Body of pancreas (tissue), 4 donors: ENCODE measurements around the gene LCN9. TPM values are rescaled to one million over a fixed set of nuclear protein-coding genes. Genes with fewer than 3 reads are reported as not detected.

Source experiments
- ATAC-seq: fragments of 150-250 bp; one replicate; pipeline ENCODE4 v1.9.1; 2016
- DNase-seq, 4 donors: peaks; one replicate each; pipeline ENCODE4 v3.0.0-alpha.2; 2019
- H3K27ac ChIP-seq, 4 donors: fragments of 200-600 bp; sonication (generic); 1 replicate in 3 of 4; 2 replicates in 1 of 4; pipeline versions ENCODE4 v1.5.1 to v1.6.1; 2016 to 2019; ENCODE audit warnings: mild to moderate bottlenecking in 1 of 4, mixed read lengths in 1 of 4, moderate library complexity in 1 of 4
- H3K27me3 ChIP-seq, 2 donors: fragments of 200-600 bp; sonication (generic); one replicate each; pipeline ENCODE4 v1.6.0; 2016; ENCODE audit warnings: mild to moderate bottlenecking in 1 of 2
- H3K36me3 ChIP-seq, 2 donors: fragments of 200-600 bp; sonication (generic); replicated peaks in 1 of 2; 2 replicates each; pipeline ENCODE4 v1.5.1; 2016; ENCODE audit warnings: low read depth in 2 of 2; ENCODE audit not compliant: insufficient read depth in 1 of 2
- H3K4me1 ChIP-seq: fragments of 200-600 bp; sonication (generic); one replicate; pipeline ENCODE4 v1.6.0; 2016
- H3K4me3 ChIP-seq, 2 donors: fragments of 200-600 bp; sonication (generic); 1 replicate in 1 of 2; 2 replicates in 1 of 2; pipeline ENCODE4 v1.5.1; 2016 to 2019
- H3K9me3 ChIP-seq, 3 donors: fragments of 200-600 bp; sonication (generic); 1 replicate in 2 of 3; 2 replicates in 1 of 3; pipeline ENCODE4 v1.5.1; 2016
- CTCF ChIP-seq, 7 experiments: fragments of 450-650 bp in 4 of 7; fragments of 200-600 bp in 3 of 7; sonication (generic) in 3 of 7; IDR thresholded peaks; one replicate each; pipeline ENCODE4 v1.5.1; 2016 to 2019; ENCODE audit warnings: antibody characterized with exemption in 7 of 7
- POLR2A ChIP-seq, 3 donors: fragments of 450-650 bp; IDR thresholded peaks; one replicate each; pipeline ENCODE4 v1.6.1; 2016; ENCODE audit warnings: antibody characterized with exemption in 3 of 3, mild to moderate bottlenecking in 2 of 3
- WGBS, 2 donors: methylation state at CpG; one replicate each; pipeline ENCODE4 v1.1.5; 2017; 5-methylcytosine and 5-hydroxymethylcytosine counted together
- intact Hi-C: fragments of 100-400 bp; cut with DNase I; formaldehyde crosslinking; loops from one replicate; pipeline ENCODE4 v1.15.1; 2023
- total RNA-seq, 2 donors: library from RNA; depleted of rRNA; stranded (reverse); fragments of >200 nt; gene quantifications; one replicate each; pipeline ENCODE4 v1.1.0, GENCODE V29; 2016

Gene LCN9
- total RNA-seq, 2 donors from 2014 or later, result not detected

DNA sequence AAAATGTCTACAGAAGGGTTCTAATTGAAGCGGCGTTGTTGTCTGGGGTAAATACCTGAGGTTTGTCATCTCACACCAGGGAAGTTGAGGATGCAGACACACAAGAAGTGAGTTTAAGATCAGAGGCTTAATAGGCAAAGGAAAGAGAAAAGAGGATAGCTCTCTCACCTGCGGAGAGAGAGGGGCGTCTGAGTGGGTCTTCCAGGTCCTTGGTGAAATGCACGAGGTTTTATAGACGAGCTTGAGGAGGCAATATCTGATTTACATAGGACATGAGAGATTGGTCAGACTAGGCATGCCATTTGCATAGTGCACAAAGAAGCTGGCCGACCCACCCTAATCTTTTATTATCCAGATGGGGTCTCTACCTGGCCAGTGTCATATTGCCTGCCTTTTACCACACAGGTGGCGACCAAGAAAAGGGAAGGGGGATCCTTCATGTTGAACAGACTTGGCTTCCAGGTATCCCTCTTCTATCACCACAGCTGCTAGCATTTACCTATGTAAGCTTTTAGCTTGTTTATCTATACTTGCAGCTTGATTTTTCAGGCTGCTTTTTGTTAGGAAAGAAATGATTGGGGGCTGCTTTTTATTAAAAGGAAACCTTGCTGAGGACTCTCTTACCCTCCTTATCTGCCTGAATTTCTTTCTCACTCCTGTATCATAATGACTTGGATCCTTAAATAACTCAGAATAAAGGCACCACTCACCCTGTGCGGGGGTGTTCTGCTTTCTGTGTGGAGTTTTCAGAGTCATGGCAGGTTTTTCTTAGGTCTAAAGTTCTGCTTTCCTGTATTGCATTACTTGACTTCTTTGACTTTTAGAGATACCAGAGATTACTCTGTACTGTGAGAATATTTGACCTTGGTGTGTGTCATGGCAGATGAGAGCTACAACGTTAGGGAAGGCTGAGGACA lies 14.4 kb upstream of the LCN9 start:
- no peak for ATAC-seq
- WGBS, 2 donors, result 61% methylated on average over 10 of the region's 10 CpGs

GRCh38 chr9:135649508-135649907 lies 13.6 kb upstream of the LCN9 start:
- no peak for ATAC-seq

More for the DNA sequence above, 14.4 kb upstream of the LCN9 start:
- H3K9me3 ChIP-seq, result peaks cover 0 to 31% (median 3%) of the 10 kb centered on the region in 3 donors
- H3K27ac ChIP-seq, result no peak overlapping the region
- DNase-seq, result no peak
- H3K36me3 ChIP-seq, result no peaks in the 10 kb centered on the region
- intact Hi-C loops, result no loop called here
- TF ChIP-seq POLR2A (IDR thresholded peaks at IDR 0.05) (no peak), CTCF (IDR thresholded peaks at IDR 0.05) (no peak)
- H3K4me1 ChIP-seq, result no peaks in the 10 kb centered on the region
- no peak overlapping the region for H3K4me3 ChIP-seq
- H3K27me3 ChIP-seq, result no peaks in the 10 kb centered on the region

GRCh38 chr9:135650408-135650807 lies 12.7 kb upstream of the LCN9 start:
- Histone ChIP-seq H3K27me3 (no peaks in the 10 kb centered on the region), H3K4me3 (no peak overlapping the region), H3K36me3 (no peaks in the 10 kb centered on the region), H3K4me1 (no peaks in the 10 kb centered on the region), H3K9me3 (peaks cover 0 to 15% (median 3%) of the 10 kb centered on the region in 3 donors), H3K27ac (no peak overlapping the region)
- intact Hi-C loops, result no loop called here
- DNase-seq (no peak), ATAC-seq (no peak)
- 79 to 82% methylated on average over 17 of the region's 17 CpGs for WGBS, 2 donors
- no peak for TF ChIP-seq POLR2A (IDR thresholded peaks at IDR 0.05)
- TF ChIP-seq CTCF (IDR thresholded peaks at IDR 0.05), result no peak

More at GRCh38 chr9:135649508-135649907, 13.6 kb upstream of the LCN9 start:
- no peak for DNase-seq
- 64% methylated on average over 2 of the region's 2 CpGs for WGBS, 2 donors
- peaks cover 0 to 24% (median 3%) of the 10 kb centered on the region in 3 donors for H3K9me3 ChIP-seq
- H3K4me1 ChIP-seq, result no peaks in the 10 kb centered on the region
- H3K36me3 ChIP-seq, result no peaks in the 10 kb centered on the region
- intact Hi-C loops, result no loop called here
- TF ChIP-seq CTCF (IDR thresholded peaks at IDR 0.05) (no peak), POLR2A (IDR thresholded peaks at IDR 0.05) (no peak)
- no peak overlapping the region for H3K27ac ChIP-seq
- no peak overlapping the region for H3K4me3 ChIP-seq
- no peaks in the 10 kb centered on the region for H3K27me3 ChIP-seq

GRCh38 chr9:135655317-135655716 lies 7.8 kb upstream of the LCN9 start:
- no peaks in the 10 kb centered on the region for H3K4me1 ChIP-seq
- no peak for TF ChIP-seq CTCF (IDR thresholded peaks at IDR 0.05)
- no peak for TF ChIP-seq POLR2A (IDR thresholded peaks at IDR 0.05)
- DNase-seq, result no peak
- intact Hi-C loops, result no loop called here
- WGBS, 2 donors, result 64 to 80% methylated on average over 2 to 8 of the region's 8 CpGs
- H3K9me3 ChIP-seq, result no peaks in the 10 kb centered on the region
- H3K36me3 ChIP-seq, result no peaks in the 10 kb centered on the region
- no peak overlapping the region for H3K4me3 ChIP-seq
- no peaks in the 10 kb centered on the region for H3K27me3 ChIP-seq
- no peak for ATAC-seq
- H3K27ac ChIP-seq, result no peak overlapping the region
